HG03460 (cell line): ENCODE measurements around the gene NSUN3.
"Not testable (repeated sequence)": the region's sequence is repeated elsewhere in the genome, so short reads cannot be mapped to it uniquely, and the experiment has no call there.

Experiments used
- ATAC-seq: cut with Tn5 transposase; IDR thresholded peaks from one replicate; pipeline ENCODE4 v1.9.1; 2021; ENCODE audit not compliant: unreplicated experiment

The NSUN3 gene

GRCh38 chr3:94062513-94063404, at the start of gene NSUN3, which contains the start of gene DHFR2:
TSS of gene NSUN3 (plus strand) at chr3:94063061. CDS start at chr3:94063127, 66 bp downstream.
TSS of gene DHFR2 (minus strand) at chr3:94062916. CDS start at chr3:94061511, 1,405 bp downstream.
- ATAC-seq = peak; percentile 93

GRCh38 chr3:94015025-94015424, 47.8 kb upstream of the NSUN3 start:
- ATAC-seq = no peak

- no peak for ATAC-seq
These were observed 43.2 kb upstream of the NSUN3 start for GRCh38 chr3:94019659-94020058.

- ATAC-seq = no peak
These were observed 42.6 kb upstream of the NSUN3 start for GRCh38 chr3:94020293-94020692.

- no peak for ATAC-seq
These were observed 38.5 kb upstream of the NSUN3 start for GRCh38 chr3:94024385-94024784.

- ATAC-seq = no peak
These were observed 36.2 kb upstream of the NSUN3 start for GRCh38 chr3:94026623-94027022.

- ATAC-seq = no peak
These were observed 34.6 kb upstream of the NSUN3 start, which contains the start of gene STX19 for GRCh38 chr3:94028093-94028837. TSS of gene STX19 (minus strand) at chr3:94028597. CDS start at chr3:94015269, 13,328 bp downstream.

- no peak for ATAC-seq
These were observed 25.9 kb upstream of the NSUN3 start for GRCh38 chr3:94036909-94037507.

- no peak for ATAC-seq
These were observed 19.6 kb upstream of the NSUN3 start for GRCh38 chr3:94043285-94043684.

GRCh38 chr3:94044100-94044936, 18.5 kb upstream of the NSUN3 start:
- not testable (repeated sequence) for ATAC-seq

- ATAC-seq = no peak
These were observed 16.3 kb upstream of the NSUN3 start for GRCh38 chr3:94046533-94046932.

GRCh38 chr3:94049267-94049666, 13.6 kb upstream of the NSUN3 start:
- no peak for ATAC-seq

GRCh38 chr3:94050546-94050945, 12.3 kb upstream of the NSUN3 start:
- no peak for ATAC-seq

- no peak for ATAC-seq
These were observed 1.6 kb upstream of the NSUN3 start for GRCh38 chr3:94061297-94061696.

- no peak for ATAC-seq
These were observed 747 bp downstream of the NSUN3 start for GRCh38 chr3:94063496-94064119.

GRCh38 chr3:94064243-94064860, 1.5 kb downstream of the NSUN3 start:
- no peak for ATAC-seq

GRCh38 chr3:94065122-94065521, 2.3 kb downstream of the NSUN3 start:
- no peak for ATAC-seq

- no peak for ATAC-seq
These were observed 3.1 kb downstream of the NSUN3 start for GRCh38 chr3:94065819-94066480.
